HepG2 (cell line): ENCODE results near the gene REPIN1. TPM values are rescaled to one million over a fixed set of nuclear protein-coding genes. Genes with fewer than 3 reads are reported as not detected.

ENCODE experiments used
- ATAC-seq: fragments of 200-7000 bp; cut with Tn5 transposase; 3 replicates; pipeline ENCODE4 v1.9.1; 2020; ENCODE audit warnings: mild to moderate bottlenecking, moderate library complexity
- BruUV-seq: library from RNA; stranded (reverse); fragments of 400-500 nt; replicated peaks from 2 replicates; lab custom pipeline; 2021; lab: Mats Ljungman, UMichigan
- CTCF ChIA-PET: fragments of 300-600 bp; formaldehyde crosslinking; extraction: SDS; loops from one replicate; lab custom pipeline; 2021; ENCODE audit warnings: low total read pairs, inconsistent platforms, low intra/inter-chr PET ratio; lab: Yijun Ruan, JAX
- POLR2A ChIA-PET: fragments of 350-600 bp; sonication (Branson Sonifier 250); formaldehyde crosslinking; loops from one replicate; lab custom pipeline; 2020; ENCODE audit warnings: antibody characterized with exemption, inconsistent platforms; lab: Yijun Ruan, JAX
- DNase-seq: peaks from one replicate; pipeline ENCODE4 v3.0.0-alpha.2; 2015; ENCODE audit warnings: low spot score
- FAIRE-seq: peaks from 3 replicates; lab custom pipeline; 2011; peaks lifted over from hg19 to GRCh38; lab: Jason Lieb, UNC
- H2AFZ ChIP-seq: one replicate; pipeline ENCODE4 v1.6.1; 2011; ENCODE audit warnings: low read length, inconsistent platforms
- H3K27ac ChIP-seq: fragments of 300-600 bp; 3 replicates; pipeline ENCODE4 v1.8.0; 2011; ENCODE audit warnings: mixed run types, mild to moderate bottlenecking, mixed read lengths, low read length, inconsistent platforms; ENCODE audit not compliant: insufficient read depth; ENCODE audit errors: extremely low read length
- H3K27me3 ChIP-seq, 2 experiments: fragments of 200-600 bp in 1 of 2; 2 replicates in 1 of 2; 3 replicates in 1 of 2; pipeline versions ENCODE4 v1.6.0 to v1.8.0; 2011; ENCODE audit warnings: low read length in 2 of 2, mild to moderate bottlenecking in 2 of 2, moderate library complexity in 2 of 2, inconsistent platforms in 1 of 2; ENCODE audit not compliant: insufficient read depth in 2 of 2, control insufficient read depth in 1 of 2
- H3K36me3 ChIP-seq, 2 experiments: fragments of 200-600 bp in 1 of 2; replicated peaks in 1 of 2; 2 replicates in 1 of 2; 3 replicates in 1 of 2; pipeline versions ENCODE4 v1.5.1 to v1.8.0; 2011; ENCODE audit warnings: low read length in 2 of 2, inconsistent platforms in 1 of 2; ENCODE audit not compliant: insufficient read depth in 2 of 2, control insufficient read depth in 1 of 2
- H3K4me1 ChIP-seq: 2 replicates; pipeline ENCODE4 v1.5.1; 2012; ENCODE audit warnings: low read length, inconsistent platforms; ENCODE audit not compliant: insufficient read depth
- H3K4me2 ChIP-seq: 2 replicates; pipeline ENCODE4 v1.6.0; 2011; ENCODE audit warnings: low read depth, low read length, inconsistent platforms
- H3K4me3 ChIP-seq, 3 experiments: fragments of 200-600 bp in 1 of 3; sonication (generic), shearing (Covaris generic) in 1 of 3; replicated peaks in 1 of 3; 2 replicates each; pipeline ENCODE4 v1.5.1; 2011 to 2016; ENCODE audit warnings: low read length in 3 of 3, inconsistent platforms in 2 of 3, low read depth in 2 of 3, mild to moderate bottlenecking in 2 of 3, control low read depth in 1 of 3, mixed read lengths in 1 of 3; ENCODE audit not compliant: insufficient read depth in 1 of 3
- H3K79me2 ChIP-seq: one replicate; pipeline ENCODE4 v1.6.1; 2011; ENCODE audit warnings: low read length, inconsistent platforms; ENCODE audit not compliant: insufficient read depth
- H3K9ac ChIP-seq: 2 replicates; pipeline ENCODE4 v1.6.0; 2011; ENCODE audit warnings: mild to moderate bottlenecking, low read depth, low read length, inconsistent platforms; ENCODE audit not compliant: insufficient read depth
- H3K9me3 ChIP-seq: 2 replicates; pipeline ENCODE4 v1.5.1; 2012; ENCODE audit warnings: mild to moderate bottlenecking, low read length
- H4K20me1 ChIP-seq: 2 replicates; pipeline ENCODE4 v1.6.0; 2011; ENCODE audit warnings: inconsistent platforms, mild to moderate bottlenecking, low read length, moderate library complexity; ENCODE audit not compliant: insufficient read depth
- CSRNP1 ChIP-seq: sonication (generic); formaldehyde crosslinking; IDR thresholded peaks from 2 replicates; pipeline ENCODE4 v1.8.1; 2023; ENCODE audit warnings: mild to moderate bottlenecking, missing genetic modification reagents
- HCFC1 ChIP-seq: fragments of 150-350 bp; IDR thresholded peaks from 2 replicates; pipeline ENCODE4 v1.6.1; 2014; ENCODE audit warnings: low read depth, low read length
- LBX2 ChIP-seq: sonication (generic); formaldehyde crosslinking; IDR thresholded peaks from 2 replicates; pipeline ENCODE4 v1.5.0; 2020; ENCODE audit warnings: missing genetic modification reagents, mild to moderate bottlenecking, borderline replicate concordance
- MAFF ChIP-seq: IDR thresholded peaks from 2 replicates; pipeline ENCODE4 v1.6.1; 2011; ENCODE audit warnings: low read depth, low read length, improper control_type of control experiment
- NR3C1 ChIP-seq: sonication (generic); formaldehyde crosslinking; IDR thresholded peaks from 2 replicates; pipeline ENCODE4 v1.4.0; 2020; ENCODE audit warnings: missing genetic modification reagents
- ONECUT2 ChIP-seq: sonication (generic); formaldehyde crosslinking; IDR thresholded peaks from 2 replicates; pipeline ENCODE4 v1.4.0; 2020; ENCODE audit warnings: missing genetic modification reagents
- SAFB2 ChIP-seq: sonication (generic); formaldehyde crosslinking; IDR thresholded peaks from 2 replicates; pipeline ENCODE4 v1.5.1; 2020; ENCODE audit warnings: missing genetic modification reagents, low read depth, mild to moderate bottlenecking, borderline replicate concordance
- SSRP1 ChIP-seq: IDR thresholded peaks from 2 replicates; pipeline ENCODE4 v1.6.1; 2016; ENCODE audit warnings: control low read depth
- ZBTB26 ChIP-seq: IDR thresholded peaks from 2 replicates; pipeline ENCODE4 v1.6.1; 2016; ENCODE audit warnings: missing compliant biosample characterization, missing genetic modification reagents, borderline replicate concordance
- ZBTB7A ChIP-seq: sonication (generic); formaldehyde crosslinking; IDR thresholded peaks from 2 replicates; pipeline ENCODE4 v1.8.0; 2022; ENCODE audit warnings: mild to moderate bottlenecking, missing genetic modification reagents
- ZKSCAN1 ChIP-seq: fragments of 150-350 bp; IDR thresholded peaks from 2 replicates; pipeline ENCODE4 v1.6.1; 2014; ENCODE audit warnings: low read length
- ZNF446 ChIP-seq: sonication (generic); formaldehyde crosslinking; IDR thresholded peaks from 2 replicates; pipeline ENCODE4 v1.5.0; 2020; ENCODE audit warnings: mild to moderate bottlenecking, missing genetic modification reagents
- ZNF512 ChIP-seq: sonication (generic); formaldehyde crosslinking; IDR thresholded peaks from 2 replicates; pipeline ENCODE4 v1.4.0; 2020; ENCODE audit warnings: mild to moderate bottlenecking, missing genetic modification reagents
- ZNF616 ChIP-seq: sonication (generic); formaldehyde crosslinking; IDR thresholded peaks from 2 replicates; pipeline ENCODE4 v1.5.0; 2020; ENCODE audit warnings: low read depth, mild to moderate bottlenecking, missing genetic modification reagents
- WGBS: methylation state at CpG from one replicate; pipeline ENCODE4 v1.1.6; 2017; ENCODE audit warnings: low lambda C conversion rate; 5-methylcytosine and 5-hydroxymethylcytosine counted together
- in situ Hi-C: cut with HindIII; loops from 2 replicates; pipeline ENCODE4 v1.10.0; 2017; ENCODE audit warnings: low pct_unique_long_range_greater_than_20kb; ENCODE audit not compliant: extremely low pct_ligation_motif_present
- intact Hi-C: fragments of 100-400 bp; cut with micrococcal nuclease; formaldehyde crosslinking; loops from one replicate; pipeline ENCODE4 v1.10.0; 2022; ENCODE audit not compliant: unreplicated experiment
- polyA plus RNA-seq, 8 experiments: library from polyadenylated mRNA; depleted of rRNA in 3 of 8; stranded (reverse) in 7 of 8; unstranded in 1 of 8; fragments of >200 nt; fragmentation: Illumina TruSeq in 4 of 8; extraction: Trizol in 4 of 8; gene quantifications; 2 replicates each; pipeline versions ENCODE4 v1.2.1 to v1.2.3, GENCODE V29; 2011 to 2016; ENCODE audit warnings: low read depth in 4 of 8, missing spikeins in 1 of 8, mixed read lengths in 1 of 8; ENCODE audit not compliant: insufficient read depth in 1 of 8
- total RNA-seq, 5 experiments: library from RNA; depleted of rRNA; stranded (reverse); fragments of >200 nt; fragmentation: Illumina TruSeq; extraction: Trizol; gene quantifications; 2 replicates each; pipeline ENCODE4 v1.2.3, GENCODE V29; 2016; ENCODE audit warnings: low read depth in 1 of 5
- TF ChIP-seq, protein P1 (sequence below): sonication (generic); formaldehyde crosslinking; IDR thresholded peaks from 2 replicates; pipeline ENCODE4 v1.8.1; 2023; ENCODE audit warnings: mild to moderate bottlenecking, inconsistent platforms, moderate library complexity, missing genetic modification reagents, borderline replicate concordance
- TF ChIP-seq, protein P2 (sequence below): IDR thresholded peaks from 2 replicates; pipeline ENCODE4 v1.6.1; 2016; ENCODE audit warnings: control low read depth

Gene REPIN1
- total and polyA plus RNA-seq, 2 of the 13 experiments (the other 11 are each of a cell fraction or from before 2014, with no cell fraction given): 69.9 to 108 TPM

DNA sequence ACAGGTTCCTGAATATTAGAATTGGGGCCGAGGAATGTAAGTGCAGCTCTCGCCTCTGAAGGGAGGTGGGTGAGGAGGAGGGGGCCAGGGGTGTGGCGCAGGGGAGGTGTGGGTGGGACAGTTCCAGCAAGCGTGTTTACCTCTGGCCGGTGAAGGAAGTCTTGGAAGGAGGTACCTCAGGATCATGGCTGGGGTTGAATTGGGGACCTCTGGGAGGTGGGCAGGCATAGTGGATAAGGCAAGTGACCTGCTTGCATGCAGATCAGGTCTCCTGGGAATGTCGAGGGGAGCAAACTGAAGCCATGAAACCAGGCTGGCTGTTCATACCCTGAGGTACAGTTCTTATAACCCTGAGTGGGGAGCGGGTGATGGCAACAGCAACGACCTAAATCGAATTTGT lies 12.5 kb downstream of the REPIN1 start:
- Histone ChIP-seq H2AFZ (no peak overlapping the region), H3K79me2 (peaks cover 47% of the 10 kb centered on the region), H3K27ac (no peak overlapping the region), H3K27me3 (no peaks in the 10 kb centered on the region), H3K4me2 (peak overlapping the region; percentile 90), H3K4me3 (no peak overlapping the region)
- in situ Hi-C loops: no loop called here
- POLR2A ChIA-PET: interaction anchor here (4.7 kb wide), 1 partner anchor 11 kb away, joined by 107 read pairs; the partner anchor contains the start of gene REPIN1
- intact Hi-C loops: no loop called here
- no peak for TF ChIP-seq HCFC1
- no peak for TF ChIP-seq MAFF
- no peak for TF ChIP-seq ZBTB26 (CRISPR knock-in tag)
- TF ChIP-seq ONECUT2 (CRISPR knock-in tag): no peak
- TF ChIP-seq ZNF512: no peak
- no peak for TF ChIP-seq CSRNP1 (CRISPR knock-in tag)
- TF ChIP-seq ZNF616 (CRISPR knock-in tag): no peak
- TF ChIP-seq NR3C1 (CRISPR knock-in tag): no peak
- TF ChIP-seq ZKSCAN1: no peak
- no peak for TF ChIP-seq ZBTB7A
- TF ChIP-seq ZNF446: no peak
- TF ChIP-seq, protein P1, sequence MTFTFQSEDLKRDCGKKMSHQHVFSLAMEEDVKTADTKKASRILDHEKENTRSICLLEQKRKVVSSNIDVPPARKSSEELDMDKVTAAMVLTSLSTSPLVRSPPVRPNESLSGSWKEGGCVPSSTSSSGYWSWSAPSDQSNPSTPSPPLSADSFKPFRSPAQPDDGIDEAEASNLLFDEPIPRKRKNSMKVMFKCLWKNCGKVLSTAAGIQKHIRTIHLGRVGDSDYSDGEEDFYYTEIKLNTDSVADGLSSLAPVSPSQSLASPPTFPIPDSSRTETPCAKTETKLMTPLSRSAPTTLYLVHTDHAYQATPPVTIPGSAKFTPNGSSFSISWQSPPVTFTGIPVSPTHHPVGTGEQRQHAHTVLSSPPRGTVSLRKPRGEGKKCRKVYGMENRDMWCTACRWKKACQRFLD: no peak
- no peak for TF ChIP-seq LBX2 (CRISPR knock-in tag)
- no peak for TF ChIP-seq SAFB2 (CRISPR knock-in tag)
- TF ChIP-seq SSRP1: no peak
- TF ChIP-seq, protein P2, sequence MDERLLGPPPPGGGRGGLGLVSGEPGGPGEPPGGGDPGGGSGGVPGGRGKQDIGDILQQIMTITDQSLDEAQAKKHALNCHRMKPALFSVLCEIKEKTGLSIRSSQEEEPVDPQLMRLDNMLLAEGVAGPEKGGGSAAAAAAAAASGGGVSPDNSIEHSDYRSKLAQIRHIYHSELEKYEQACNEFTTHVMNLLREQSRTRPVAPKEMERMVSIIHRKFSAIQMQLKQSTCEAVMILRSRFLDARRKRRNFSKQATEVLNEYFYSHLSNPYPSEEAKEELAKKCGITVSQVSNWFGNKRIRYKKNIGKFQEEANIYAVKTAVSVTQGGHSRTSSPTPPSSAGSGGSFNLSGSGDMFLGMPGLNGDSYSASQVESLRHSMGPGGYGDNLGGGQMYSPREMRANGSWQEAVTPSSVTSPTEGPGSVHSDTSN (CRISPR knock-in tag): no peak
- TF ChIP-seq, all 625 proteins: peak for 0
- ATAC-seq (no peak), DNase-seq (no peak), FAIRE-seq (no peak)
- WGBS: 92% methylated on average over 9 of the region's 9 CpGs
- Histone ChIP-seq H3K4me1 (peaks cover 86% of the 10 kb centered on the region), H4K20me1 (peaks cover 3% of the 10 kb centered on the region; the same call in 1 of the 2 replicates), H3K9ac (no peak overlapping the region), H3K36me3 (no peaks in the 10 kb centered on the region), H3K9me3 (no peaks in the 10 kb centered on the region)
- CTCF ChIA-PET: no interaction called here
- no TSS peak for BruUV-seq
